NCI-H2171 (cell line): ENCODE measurements around the gene KIF1B.
"Not testable (repeated sequence)": the region's sequence is repeated elsewhere in the genome, so short reads cannot be mapped to it uniquely, and the experiment has no call there.

Experiments
- DNase-seq: peaks from one replicate; lab custom pipeline; 2025; lab: John Stamatoyannopoulos, UW

KIF1B gene

DNA sequence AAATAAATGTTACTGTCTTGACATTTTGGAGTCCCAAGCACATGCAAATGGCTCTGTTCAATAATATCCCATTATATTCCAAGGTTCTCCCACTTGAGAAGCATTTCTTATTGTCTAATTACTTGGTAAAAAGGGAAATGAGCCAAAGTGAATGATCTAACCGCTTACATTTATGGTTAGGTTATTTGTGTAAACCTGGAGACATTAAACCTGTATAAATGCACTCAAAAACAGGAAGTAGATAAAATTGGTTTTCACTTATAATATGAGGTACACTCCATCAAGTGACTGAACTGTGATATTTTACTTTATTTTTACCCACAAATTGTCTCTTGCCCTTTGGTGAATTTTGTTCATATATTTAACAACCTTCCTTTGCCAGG, 26.8 kb downstream of the KIF1B start:
- no peak for DNase-seq

DNA sequence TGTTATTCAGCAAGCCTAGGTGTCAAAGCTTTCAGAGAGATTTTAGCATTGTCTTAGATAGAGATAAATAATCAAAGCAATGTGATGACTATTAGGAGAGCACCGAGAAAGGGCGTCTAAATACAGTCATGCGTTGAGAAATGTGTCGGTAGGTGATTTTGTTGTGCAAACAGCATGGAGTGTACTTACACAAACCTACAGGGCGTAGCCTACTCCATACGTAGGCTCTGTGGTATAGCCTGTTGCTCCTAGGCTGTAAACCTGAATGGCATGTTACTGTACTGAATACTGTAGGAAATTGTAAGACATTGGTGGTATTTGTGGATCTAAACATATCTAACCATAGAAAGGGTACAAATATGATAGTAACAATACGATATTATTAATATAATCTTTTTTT, 31.8 kb downstream of the KIF1B start:
- no peak for DNase-seq

DNA sequence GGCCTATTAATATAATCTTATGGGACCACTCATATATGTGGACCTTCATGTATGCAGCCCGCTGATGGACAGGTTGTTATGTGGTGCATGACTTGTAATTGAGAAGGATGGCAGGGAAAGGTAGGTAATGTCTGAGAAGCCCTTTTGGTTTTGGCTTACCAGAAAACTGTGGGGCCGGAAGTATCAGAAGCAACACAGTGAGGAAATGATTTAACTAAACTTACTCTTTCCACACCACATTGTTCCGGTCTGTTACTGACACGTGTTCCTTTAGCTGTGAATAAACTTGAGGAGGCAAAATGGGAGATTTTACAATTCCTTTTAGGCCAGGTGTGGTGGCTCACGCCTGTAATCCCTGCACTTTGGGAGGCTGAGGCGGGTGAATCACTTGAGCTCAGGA, 32.4 kb downstream of the KIF1B start:
- DNase-seq, result no peak

DNA sequence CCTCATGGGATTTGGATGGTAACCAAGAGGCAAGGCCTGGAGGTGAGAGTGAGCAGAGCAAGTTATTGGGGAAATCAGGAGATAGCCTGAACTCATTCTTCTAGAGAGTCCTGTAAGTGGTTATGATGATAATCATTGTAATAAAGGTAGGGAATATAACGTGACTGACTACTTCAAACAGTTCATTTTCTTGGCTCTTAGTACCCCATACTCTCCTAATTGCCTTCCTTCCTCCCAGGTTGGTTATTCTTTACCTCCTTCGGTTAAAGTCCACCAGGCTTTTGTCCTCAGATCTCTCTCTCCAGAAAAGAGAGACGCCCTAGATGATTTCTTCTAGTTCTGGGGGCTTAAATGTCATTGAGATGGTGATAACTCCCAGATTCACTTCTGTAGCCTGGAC, 35.3 kb downstream of the KIF1B start:
- no peak for DNase-seq

DNA sequence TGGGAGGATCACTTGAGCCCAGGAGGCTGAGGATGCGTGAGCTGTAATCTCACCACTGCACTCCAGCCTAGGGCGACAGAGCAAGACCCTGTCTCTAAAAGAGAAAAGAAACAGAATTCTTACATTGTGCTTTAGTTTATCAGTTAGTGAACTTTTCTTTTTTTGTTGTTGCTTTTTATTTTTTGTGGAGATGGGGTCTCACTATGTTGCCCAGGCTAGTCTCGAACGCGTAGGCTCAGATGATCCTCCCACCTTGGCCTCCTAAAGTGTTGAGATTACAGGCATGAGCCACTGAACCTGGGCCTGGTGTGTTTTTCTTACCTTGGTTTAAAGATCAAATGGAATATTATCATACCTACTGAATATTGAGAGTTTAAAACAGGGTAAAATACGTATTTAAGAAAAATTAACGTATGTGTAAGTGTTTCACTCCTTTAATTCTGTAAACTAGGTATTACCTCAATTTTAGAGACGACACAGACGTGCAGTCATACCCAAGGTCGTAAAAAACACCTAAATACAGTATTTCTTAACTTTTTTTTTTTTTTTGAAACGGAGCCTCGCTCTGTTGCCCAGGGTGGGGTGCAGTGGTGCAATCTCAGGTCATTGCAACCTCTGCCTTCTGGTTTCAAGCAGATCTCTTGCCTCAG, 39.6 kb downstream of the KIF1B start:
- no peak for DNase-seq

DNA sequence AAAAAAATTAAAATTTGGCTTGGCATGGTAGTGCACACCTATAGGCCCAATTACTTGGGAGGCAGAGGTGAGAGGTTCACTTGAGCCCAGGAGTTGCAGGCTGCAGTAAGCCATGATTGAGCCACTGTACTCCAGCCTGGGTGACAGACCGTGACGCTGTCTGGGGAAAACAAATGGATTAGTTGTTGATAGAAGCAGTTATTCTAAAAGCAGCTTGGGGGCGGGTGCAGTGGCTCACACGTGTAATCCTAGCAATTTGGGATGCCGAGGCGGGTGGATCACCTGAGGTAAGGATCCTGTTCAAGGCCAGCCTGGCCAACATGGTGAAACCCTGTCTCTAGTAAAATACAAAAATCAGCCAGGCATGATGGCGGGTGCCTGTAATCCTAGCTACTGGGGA, 40.3 kb downstream of the KIF1B start:
- DNase-seq, result peak; percentile 15

DNA sequence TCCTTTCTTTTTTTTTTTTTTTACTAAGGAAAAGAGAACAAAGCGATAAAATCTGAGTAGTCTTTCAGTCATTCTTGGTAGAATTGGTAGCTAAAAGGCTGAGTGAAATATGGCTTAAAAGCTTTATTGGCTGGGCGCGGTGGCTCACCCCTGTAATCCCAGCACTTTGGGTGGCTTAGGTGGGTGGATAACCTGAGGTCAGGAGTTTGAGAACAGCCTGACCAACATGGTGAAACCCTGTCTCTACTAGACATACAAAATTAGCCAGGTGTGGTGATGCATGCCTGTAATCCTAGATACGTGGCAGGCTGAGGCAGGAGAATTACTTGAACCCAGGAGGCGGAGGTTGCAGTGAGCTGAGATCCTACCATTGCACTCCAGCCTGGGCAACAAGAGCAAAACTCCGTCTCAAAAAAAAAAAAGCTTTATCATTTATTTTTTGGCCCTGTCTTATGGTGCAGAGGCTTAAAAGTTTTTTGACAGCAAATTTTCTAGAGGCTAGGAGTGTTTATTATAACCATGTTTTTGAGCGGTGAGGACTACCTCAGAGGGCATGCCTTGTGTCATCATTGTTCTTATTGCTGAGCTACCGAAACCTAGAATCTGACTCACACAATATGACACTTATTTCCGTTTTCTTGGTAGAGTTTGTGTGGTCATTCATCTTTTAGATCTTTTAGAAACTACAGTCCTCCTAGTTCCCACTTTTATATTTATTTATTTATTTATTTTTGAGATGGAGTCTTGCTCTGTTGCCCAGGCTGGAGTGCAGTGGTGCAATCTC, 41.1 kb downstream of the KIF1B start:
- not testable (repeated sequence) for DNase-seq

DNA sequence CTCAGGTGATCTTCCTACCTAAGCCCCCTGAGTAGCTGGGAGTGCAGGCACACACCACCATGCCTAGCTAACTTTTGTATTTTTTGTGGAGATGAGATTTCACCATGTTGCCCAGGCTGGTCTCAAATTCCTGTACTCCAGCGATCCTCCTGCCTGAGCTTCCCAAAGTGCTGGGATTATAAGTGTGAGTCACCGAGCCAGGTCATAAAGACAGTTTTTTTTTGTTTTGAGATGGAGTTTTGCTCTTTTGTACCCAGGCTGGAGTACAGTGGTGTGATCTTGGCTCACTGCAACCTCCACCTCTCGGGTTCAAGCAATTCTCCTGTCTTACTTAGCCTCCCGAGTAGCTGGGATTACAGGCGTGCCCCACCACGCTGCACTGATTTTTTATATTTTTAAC, 42.1 kb downstream of the KIF1B start:
- no peak for DNase-seq

DNA sequence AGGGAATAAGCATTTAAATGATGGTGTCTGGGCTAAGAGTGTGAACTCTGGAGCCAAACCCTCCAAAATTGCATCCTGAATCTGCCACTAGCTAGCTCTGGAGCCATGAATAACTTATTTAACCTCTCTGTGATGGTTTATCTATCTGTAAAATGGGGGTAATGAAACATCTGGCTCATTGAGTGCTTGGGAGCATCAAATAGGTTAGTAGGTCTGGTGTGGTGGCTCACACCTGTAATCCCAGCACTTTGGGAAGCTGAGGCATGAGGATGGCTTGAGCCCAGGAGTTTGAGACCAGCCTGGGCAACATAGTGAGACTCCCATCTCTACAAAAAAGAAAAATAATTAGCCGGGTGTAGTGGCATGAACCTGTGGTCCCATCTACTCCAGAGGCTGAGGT, 42.8 kb downstream of the KIF1B start:
- DNase-seq, result no peak

DNA sequence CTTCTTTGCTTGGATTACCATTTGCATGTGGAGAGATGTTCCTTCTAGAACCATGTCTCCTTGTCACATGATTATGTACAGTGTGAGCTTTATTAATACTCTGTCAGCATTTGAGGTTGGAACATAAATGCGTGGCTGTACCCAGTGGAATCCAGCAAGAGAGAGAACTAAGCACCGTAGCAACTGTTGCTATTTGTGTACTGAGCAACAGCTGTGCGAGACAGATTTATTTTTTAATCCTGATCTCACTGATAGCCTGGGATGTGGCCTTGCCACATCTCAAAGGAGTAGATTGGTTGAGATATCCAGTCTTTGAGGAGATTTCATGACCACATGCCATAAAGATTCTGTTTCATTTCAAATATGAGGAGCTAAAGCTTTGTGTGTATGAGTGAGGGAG, 43.4 kb downstream of the KIF1B start:
- peak; percentile 51 for DNase-seq

DNA sequence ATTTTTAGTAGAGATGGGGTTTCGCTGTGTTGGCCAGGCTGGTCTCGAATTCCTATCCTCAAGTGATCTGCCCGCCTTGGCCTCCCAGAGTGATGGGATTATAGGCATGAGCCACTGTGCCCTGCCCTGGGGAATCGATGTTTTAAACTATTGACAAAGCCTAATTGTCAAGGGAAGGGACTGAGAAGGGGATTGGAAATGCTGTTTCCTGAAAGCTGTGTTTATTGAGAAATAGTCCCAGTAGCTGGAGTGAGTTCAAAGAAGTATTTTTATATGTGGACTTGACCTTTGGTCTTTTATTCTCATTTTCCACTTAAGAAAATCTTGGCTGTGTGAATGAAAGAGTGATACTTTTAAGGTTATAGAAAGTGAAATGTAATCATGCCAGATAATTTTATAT, 47.5 kb downstream of the KIF1B start:
- DNase-seq, result no peak

DNA sequence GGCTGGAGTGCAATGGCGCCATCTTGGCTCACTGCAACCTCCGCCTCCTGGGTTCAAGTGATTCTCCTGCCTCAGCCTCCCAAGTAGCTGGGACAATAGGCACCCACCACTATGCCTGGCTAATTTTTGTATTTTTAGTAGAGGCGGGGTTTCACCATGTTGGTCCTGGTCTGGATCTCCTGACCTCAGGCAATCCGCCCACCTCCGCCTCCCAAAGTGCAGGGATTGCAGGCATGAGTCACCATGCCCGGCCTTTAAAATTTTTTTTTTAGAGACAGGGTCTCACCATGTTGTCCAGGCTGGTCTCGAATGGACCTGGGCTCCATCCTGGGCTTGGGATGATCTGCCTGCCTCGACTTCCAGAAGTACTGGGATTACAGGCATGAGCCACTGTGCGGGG, 49.2 kb downstream of the KIF1B start:
- DNase-seq, result not testable (repeated sequence)

DNA sequence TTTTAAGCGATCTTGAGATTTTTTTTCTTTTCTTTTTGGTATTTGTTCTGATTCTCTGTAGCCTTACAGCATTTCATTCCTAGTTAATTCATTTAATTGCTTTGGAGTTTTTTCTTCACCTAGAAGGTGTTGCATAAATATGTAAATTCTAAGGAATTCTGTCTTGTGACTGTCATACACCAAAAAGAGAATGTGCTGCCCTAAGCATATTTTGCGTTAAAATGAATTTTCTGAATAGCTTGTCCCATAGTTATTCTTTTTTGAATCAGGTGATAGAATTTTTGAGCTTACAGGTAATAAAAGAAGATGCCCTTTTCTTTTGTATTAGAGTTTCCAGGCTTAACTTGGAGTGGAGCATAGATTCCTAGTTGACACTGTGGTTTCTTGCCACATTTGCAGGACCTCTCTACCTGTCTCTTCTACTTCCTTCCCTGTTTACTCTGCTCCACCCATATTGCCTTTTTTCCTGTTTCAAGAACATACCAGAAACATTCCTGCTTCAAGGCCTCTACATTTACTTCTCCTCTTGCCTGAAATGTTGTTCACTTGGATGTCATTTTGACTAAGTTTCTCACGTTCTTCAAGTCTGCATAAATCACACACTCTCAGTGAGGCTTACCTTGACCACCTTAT, 53.2 kb downstream of the KIF1B start:
- no peak for DNase-seq

DNA sequence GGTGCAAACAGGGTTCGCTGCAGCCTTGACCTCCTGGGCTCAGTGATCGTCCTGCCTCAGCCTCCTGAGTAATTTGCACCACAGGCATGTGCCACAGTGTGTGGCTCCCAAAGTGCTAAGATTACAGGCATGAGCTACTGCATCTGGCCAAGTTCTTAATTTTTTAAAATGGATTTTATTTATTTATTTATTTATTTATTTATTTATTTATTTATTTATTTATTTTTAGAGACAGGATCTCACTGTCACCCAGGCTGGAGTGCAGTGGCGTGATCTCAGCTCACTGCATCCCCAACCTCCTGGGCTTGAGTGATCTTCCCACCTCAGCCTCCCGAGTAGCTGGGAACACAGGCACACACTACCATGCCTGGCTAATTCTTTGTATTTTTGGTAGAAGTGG, 54.7 kb downstream of the KIF1B start:
- no peak for DNase-seq

DNA sequence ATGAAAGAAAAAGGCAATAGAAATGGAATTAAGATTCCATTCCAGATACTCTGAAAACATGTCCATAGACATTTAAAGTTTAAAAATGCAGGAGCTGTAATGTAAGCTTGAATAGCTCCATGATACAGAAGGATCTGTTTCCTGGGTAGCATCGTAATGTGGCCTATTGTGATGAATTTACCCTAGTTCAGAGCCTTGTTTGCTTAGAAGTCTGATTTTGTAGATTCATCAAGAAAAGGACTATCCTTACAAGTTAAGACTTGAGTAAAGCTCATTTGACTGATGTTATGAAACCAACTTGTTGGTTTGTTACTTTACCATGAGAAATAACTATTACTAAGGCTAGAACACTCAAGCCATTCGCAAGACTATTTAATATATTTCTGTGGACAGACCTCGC, 55.5 kb downstream of the KIF1B start:
- no peak for DNase-seq

DNA sequence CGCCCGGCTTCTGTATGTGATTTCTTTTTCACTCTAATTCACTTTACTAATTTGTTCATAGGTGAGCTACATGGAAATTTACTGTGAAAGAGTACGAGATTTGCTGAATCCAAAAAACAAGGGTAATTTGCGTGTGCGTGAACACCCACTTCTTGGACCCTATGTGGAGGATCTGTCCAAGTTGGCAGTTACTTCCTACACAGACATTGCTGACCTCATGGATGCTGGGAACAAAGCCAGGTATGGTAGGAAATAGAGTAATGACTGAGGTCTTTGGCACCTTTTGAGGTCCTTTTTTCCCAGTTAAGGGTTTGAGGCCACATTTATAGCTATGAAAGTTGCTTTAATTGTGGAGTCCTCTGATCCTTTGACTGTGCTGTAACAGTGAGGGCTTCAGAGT, 56.9 kb downstream of the KIF1B start:
- no peak for DNase-seq

DNA sequence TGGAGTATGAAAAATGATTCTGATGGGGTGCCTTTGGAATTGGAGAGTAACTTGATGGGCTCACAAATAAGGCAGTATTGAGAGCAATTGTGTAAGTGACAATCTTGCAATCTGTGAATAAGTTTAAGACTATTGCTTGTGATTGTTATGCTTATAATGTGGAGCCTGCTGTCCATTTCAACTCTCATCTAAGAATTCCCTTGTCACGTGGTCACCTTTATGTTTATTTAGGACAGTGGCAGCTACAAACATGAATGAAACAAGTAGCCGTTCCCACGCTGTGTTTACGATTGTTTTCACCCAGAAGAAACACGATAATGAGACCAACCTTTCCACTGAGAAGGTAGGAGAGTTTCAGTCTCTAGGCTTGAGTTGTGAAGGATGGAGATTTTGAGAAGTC, 57.6 kb downstream of the KIF1B start:
- DNase-seq, result no peak

DNA sequence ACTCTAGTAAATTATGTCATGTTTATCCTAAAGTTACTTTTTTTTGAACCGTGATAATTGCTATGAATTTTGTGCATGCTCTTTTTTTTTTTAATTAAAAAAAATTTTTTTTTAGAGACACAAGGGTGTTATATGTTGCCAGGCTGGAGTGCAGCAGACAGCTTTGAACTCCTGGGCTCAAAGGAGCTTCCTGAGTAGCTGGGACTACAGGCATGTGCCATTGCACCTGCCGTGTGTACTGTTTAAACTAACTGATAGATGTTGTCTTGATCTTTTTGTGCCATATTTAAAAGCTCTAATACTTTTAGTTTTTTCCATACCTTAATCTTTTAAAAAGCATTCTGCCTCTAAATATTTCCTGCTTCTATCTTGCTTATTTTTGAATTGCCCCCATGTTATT, 60.7 kb downstream of the KIF1B start:
- no peak for DNase-seq

DNA sequence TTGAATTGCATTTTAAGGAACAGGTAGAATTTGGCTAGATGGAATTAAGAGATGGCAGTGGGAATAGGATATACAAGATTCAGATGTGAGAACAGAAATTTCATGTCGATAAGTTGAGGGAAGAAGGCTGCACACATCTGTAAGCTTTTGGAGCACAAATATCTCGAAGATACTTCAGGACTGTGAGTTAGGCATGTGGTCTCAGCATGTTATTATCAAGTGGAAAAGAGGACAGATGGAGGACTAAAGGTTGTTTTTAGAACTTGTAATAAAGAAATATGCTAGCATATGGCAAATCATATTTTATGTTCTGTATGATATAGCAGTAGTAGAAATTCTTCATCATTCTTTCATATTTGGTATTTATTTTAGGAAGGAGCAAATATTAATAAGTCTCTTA, 61.5 kb downstream of the KIF1B start:
- no peak for DNase-seq

DNA sequence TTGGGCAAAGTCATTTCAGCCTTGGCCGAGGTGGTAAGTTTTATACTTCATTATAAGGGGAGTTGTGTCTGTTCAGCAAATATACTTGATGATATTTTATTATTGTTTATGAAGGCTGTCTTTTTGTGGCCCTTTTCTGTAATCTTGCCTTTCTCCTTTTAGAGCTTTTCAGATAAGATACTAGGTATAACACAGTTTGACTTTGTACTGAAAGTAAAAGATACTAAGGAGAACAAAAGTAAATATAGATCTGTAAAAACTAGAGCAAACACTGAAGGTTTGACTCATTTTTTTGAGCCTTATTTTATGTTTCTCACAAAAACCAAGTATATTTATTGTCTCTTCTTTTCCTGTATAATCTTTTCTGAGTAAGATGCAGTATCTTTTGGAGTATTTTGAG, 61.9 kb downstream of the KIF1B start:
- DNase-seq, result no peak

DNA sequence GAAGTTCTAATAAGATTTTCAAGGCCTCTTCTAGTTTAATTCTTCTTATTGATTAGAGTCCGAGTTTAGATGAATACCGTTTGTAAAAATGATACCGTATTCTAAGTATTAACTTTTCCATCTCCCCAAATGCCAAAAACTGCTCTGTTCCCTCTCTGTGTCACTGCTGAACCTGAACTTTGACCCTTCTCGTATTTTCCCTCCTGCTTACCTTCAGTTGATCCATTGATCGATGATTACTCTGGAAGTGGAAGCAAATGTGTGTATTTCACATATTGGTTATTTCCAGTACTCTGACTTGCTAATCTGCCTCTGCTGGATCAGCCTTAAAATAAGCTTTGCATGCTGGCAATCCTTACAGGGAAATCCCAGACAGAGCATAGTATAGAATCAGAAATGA, 68.5 kb downstream of the KIF1B start:
- DNase-seq, result no peak

DNA sequence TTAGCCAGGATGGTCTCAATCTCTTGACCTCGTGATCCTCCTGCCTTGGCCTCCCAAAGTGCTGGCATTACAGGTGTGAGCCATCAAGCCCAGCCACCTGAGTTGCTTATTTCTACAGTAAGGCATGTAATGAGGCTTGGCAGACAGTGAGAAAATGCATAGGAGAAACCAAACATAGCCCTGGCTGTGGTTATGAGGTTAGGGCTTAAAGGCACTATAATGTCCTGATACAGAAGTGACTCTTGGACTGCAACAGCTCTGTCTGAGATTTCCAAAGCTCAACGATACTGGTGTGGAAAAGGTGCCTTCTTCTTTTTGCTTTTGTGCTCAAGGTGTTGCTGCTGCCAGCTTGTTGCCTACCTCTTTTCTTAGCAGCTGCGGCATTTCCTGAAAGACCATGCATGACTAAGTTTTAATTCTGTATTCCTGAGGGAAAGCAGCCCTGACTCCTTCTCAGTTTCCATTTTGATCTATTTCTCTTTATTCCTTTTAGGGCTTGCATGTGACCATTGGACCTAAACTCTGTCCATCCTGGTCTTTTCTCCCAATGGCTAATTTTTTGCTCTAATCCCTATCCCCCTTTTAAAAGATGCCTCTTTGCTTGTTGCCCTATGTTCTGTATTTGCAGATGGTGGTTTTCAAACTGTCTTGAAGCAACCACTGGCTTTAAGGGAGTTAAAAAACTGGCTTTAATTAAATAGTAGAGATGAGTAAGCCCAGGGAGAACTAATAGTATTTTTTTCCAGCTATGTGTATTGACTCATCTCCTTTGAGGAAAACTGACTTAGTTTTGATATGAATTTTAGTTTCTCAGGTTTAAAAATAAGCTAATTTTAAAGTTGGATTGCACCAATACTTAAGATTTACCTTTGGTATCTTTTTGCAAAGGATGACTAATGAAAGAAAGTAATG, 70.3 kb downstream of the KIF1B start:
- DNase-seq, result no peak
